T-helper 22 cell (primary cell): ENCODE results near the gene KCNJ4.
"Not testable (repeated sequence)": the region's sequence is repeated elsewhere in the genome, so short reads cannot be mapped to it uniquely, and the experiment has no call there.

Experiments used
- DNase-seq: peaks from one replicate; pipeline ENCODE4 v3.0.0-alpha.2; 2020; ENCODE audit warnings: low read depth

The KCNJ4 gene

DNA sequence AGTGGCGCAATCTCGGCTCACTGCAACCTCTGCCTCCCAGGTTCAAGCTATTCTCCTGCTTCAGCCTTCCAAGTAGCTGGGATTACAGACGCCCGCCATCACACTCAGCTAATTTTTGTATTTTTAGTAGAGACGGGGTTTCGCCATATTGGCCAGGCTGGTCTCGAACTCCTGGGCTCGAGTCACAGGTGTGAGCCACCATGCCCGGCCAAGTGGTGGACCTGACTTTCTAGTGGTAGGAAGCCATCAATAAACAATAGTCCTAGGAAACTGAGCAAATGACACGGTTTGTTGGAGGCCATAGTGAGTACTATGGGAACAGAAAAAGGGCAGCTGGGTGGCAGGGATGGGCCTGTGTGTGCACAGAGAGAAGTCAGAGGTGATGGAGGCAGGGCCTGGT is 15.2 kb upstream of the KCNJ4 start:
- not testable (repeated sequence) for DNase-seq

DNA sequence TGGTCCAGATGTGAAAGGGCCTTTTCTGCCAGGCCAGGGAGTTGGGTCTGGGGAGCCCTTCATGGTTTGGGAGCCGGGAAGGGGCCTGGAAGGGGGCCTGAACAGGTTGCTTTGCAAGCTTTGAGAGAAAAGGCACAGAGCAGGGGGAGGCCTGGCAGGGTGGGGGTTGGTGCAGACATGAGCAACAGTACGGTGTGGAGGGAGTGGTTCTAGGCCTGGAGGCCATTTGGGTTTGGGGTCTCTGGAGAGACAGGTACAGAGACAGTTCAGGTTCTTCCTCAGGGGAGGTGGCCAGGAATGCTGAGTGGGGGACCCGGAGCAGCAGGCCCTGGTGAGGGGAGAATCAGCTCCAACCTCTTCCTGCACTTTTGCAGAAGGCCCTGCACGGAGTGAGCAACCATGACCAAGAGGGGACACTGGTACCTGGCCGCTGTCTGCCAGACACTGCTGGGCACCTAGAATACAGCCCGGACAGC is 14.3 kb upstream of the KCNJ4 start:
- no peak for DNase-seq

DNA sequence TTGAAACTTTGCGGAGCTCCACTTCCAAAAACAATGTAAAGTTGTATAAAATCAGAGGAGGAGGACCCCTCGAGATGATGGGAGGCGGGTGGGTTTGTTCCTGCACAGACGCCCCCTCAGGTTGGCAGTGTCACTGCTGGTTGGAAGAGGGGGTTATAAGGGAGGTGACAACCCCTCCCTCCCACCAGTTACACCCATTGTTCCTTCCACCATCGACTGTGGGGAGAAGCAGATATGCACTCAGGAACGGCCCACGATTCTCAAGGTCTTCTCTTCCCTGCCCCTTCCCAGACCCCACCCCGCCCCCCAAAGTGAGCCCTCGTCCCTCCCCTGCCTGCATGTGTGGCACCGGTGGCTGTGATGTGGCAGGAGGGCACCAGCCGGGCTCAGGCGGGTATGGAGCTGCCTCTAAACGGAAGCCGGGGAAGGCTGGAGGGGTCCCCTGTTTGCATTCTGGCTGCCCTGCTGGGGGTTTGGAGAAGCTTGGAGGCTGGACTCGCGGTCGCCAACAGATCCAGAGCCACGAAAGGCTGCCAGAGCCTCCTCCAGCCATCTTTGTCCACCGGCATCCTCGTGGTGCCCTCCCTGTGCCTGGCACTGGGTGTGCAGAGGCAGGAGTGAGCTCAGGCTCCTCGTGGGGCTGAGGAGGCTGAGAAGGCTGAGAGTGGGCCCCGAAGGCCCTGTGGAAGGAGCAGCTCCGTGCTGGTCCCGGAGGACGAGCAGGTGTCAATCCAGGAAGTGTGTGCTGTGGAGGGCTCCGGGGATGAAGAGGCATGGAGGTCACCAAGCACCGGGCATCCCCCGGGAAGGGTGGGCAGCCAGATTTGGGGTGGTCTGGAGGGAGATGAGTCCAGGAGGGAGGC is 13.7 kb upstream of the KCNJ4 start:
- DNase-seq, result no peak

DNA sequence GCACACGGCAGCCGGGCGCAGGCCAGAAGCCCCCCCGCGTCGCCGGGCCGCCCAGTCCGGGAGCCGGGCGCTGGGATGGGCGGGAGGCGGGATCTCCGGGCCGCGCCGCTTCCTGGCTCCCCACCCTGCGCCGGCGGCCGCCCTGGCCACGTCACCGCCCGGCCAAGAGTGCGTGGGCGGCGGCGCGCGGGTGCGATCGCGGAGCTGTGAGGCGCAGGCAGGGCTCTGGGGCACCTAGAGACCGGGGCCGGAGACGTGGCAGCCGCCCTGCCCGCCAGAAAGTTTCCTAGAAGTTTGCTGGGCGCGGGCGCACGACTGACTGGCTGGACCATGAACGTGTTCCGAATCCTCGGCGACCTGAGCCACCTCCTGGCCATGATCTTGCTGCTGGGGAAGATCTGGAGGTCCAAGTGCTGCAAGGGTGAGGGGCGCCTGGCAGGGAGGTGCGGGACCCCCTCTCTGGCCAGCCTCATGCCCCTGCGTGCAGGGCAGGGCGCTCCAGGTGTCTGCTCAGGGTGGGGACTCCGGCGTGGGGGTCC is 13.0 kb upstream of the KCNJ4 start, which contains the start of gene KDELR3:
Gene KDELR3, plus strand, starts transcription at position 193 of the 539 bp plus-strand sequence. Its CDS starts 138 bp downstream, at position 331.
- no peak for DNase-seq

DNA sequence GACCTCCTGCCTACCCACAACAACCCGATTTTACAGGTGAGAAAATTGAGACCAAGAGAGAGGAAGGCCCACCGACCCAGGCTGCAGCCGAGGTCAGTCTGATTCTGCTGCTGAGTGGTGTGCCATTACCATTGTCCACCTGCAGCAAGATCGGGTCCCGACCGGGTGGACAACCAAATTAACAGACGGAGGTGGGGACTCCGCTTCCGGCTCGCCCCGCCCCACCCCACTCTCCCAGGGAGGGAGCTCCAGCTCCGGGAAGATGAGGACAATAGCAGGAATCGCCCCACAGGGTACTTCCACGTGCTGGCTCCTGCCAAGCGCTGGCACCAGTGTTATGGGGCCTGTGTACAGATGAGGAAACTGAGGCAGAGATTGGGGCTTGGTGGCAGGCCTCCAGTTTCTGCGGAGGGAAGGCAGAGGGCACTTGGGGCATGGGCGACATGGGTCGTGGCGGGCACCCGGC is 12.5 kb upstream of the KCNJ4 start:
- no peak for DNase-seq

DNA sequence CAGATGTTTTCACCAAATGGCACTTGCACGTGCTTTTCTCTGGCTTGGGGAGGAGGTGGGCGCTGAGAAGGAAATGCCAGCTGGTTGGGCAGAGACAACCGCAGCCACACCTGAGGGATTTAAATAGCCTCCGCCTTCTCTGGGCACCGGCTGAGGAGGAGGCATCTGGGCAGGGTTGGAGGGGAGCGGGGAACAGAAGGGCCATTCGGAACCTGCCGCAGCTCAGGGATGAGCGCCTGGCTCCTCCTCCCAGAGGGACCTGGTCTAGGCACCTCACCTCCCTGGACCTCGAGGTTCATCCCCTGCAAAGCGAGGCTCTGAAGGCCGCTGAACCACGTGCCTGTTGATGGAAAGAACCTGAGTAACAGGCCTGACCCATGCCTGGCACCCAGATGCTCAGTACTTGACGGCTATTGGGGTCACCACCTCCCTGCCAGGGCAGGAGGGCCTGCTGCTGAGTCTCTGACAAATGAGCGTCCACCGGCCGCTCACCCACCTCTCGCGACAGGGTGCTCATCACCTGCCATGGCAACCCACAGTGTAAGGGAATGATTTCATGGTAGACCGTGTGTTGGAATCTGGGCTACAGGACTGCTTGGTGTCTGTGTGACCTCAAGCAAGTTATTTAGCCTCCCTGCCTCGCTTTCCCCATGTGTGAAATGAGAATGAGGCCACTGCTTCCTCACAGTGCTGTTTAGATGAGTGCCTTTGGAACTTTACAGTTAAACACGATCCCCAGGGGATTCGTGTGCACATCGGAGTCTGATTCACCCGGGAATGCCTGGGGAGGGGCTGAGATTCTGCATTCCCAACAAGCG is 10.9 kb upstream of the KCNJ4 start:
- DNase-seq, result no peak

DNA sequence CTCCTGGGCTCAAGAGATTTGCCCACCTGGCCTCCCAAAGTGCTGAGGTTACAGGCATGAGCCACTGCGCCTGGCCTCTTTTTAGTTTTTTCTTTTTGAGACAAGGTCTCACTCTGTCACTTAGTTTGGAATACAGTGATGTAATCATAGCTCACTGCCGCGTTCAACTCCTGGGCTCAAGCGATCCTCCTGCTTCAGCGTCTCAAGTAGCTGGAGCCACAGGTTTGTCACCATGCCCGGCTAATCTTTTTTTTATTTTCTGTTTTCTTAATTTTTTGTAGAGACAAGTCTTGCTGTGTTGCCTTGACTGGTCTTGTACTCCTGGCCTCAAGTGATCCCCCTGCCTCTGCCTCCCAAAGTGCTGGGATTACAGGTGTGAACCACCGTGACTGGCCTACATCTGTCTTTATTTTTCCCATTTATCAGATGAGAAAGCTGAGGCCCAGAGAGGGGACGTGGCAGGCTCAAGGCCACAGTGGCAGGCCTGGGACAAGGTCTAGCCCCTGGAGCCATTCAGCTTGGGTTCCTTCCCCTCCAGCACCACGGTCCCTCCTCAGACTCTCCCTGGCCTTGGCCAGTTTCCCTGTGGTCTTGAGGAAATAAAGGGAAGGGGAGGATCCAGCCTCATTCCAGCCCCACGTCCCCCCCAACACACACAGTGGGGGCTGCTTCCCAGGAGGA is 10.1 kb upstream of the KCNJ4 start:
- DNase-seq, result no peak

DNA sequence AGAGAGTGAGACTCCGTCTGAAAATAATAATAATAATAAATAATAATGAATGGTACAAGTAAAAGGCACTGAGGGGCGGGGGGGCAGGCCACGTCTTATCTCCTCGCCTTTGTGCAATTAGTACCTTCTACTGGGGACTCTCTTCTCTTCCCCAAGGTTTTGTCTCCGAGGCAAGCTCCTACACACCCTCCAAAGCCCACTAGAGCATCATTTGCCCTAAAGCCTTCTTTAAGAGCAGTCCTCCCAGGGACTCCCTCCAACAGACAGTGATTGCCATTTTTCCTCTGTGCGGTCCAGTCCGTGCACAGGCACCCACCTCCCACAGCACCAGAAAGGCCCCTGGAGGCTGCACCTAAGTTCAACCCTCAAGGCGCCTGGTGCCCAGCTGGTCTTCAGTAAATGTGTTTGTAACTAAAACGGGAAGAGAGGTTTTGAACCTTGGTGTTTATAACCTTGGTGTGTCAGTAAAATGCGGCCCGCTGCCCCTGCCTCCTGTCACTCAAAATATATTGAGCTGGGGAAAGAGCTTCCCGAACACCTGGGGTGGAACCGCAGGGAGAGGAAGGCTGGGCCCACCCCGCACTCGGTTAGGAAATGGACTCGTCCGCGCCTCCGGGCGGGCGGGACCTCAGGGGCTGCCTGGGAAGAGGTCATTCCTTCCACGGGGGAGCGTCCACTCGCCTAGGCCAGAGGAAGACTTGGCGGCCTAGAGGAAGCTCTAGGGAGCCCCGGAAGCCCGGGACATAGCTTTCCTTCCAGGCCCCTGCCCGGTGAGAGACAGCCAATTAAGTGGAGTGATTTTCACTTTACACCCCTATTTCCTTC is 8.2 kb upstream of the KCNJ4 start:
- no peak for DNase-seq

DNA sequence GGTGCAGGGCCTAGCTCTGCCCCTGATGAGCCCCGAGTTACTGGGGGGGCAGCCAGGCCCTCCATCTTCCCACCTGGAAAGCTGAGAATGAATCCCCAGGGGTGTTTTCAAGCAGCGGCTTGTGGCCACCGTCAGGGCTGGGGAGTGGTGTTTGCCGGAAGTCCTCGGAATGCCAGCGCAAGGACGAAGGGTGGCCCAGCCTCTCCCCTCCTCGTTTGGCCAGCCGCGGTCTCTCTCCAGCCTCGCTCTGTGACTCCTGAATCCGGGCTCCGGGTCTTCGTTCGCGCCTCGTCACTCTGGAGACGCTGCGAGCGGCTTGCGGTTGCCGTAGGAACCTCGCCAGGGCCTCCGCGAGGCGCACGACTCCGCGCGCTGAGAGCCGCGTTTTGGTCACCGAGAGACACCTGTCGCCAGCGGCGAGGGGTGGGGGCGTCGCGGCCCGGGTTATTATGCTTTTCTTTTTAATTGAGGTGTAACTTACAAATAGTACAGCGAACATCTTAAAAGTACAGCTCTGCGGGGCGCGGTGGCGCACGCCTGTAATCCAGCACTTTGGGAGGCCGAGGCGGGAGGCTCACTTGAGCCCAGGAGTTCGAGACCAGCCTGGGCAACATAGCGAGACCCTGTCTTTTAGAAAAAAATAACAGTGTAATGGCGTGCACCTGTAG is 6.5 kb upstream of the KCNJ4 start:
- DNase-seq, result no peak

DNA sequence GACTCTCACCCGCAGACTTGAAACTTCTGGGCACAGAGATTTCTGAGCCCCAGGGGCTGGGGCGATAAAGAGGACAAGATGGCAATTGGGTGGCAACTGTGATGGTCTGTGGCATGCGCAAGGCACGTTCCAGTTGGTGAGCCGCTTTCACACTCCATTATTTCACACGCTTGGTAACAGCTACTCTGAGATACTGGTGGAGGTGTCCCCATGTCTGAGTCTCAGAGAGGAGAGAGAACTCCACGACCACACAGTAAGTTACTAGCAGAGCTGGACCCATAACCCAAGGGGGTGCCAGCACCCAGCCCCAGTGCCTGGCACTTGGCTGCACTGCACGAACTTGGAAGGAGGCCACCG is 6.0 kb upstream of the KCNJ4 start:
- no peak for DNase-seq

DNA sequence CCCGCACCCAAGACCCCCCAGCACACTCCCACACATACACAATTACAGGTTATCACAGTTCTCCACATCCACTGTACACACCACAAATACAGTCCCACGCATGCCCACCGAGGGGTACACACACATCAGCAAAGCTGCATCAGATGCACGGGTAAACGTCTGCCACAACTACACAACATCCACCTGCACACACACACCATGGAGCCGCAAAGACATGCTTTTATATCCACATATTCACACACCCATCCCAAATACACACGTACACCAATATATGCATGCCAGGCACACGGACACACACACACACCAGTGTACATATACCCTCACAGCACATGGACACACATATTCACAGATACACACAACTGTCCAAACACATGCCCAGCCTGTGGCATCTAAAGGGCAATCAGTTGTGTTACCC is 5.4 kb upstream of the KCNJ4 start:
- DNase-seq, result no peak

DNA sequence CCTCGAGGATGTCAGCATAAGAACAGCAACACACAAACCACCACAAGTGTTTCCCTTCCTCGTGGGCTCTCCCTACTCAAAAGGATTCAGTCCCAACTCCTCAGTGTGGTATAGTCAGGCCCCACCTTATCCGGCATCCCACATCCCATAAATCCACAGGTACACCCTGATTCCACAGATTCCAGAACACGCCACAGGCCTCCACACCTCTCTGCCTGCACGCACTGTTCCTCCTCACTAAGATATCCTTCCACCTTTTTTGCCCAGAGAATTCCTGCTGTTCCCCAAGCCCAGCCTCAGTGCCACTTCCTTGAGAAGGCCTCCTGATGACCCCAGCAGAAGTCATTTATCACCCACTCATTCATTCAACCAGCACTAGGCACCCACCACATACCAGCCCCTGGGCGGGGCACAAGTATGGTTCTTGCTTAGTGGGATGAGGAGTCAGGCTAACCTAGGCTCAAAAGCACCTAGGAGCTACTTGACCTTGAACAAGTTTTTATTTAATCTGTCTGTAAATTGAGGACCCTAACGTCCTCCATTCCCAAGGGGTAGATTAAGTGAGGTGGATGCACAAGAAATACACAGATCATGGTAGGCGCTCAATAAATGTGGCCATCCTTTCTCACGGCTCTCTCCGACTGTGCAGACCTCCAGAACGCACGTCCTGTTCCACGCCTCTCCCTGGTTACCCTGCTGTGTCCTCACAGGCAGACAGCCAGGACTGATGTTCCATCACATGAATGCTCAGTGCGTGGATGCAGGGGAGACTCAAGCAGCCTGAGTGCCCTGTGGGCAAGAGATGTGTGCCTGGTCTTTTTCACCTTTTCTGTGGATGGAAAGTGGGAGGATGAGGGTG is 2.1 kb upstream of the KCNJ4 start:
- no peak for DNase-seq

DNA sequence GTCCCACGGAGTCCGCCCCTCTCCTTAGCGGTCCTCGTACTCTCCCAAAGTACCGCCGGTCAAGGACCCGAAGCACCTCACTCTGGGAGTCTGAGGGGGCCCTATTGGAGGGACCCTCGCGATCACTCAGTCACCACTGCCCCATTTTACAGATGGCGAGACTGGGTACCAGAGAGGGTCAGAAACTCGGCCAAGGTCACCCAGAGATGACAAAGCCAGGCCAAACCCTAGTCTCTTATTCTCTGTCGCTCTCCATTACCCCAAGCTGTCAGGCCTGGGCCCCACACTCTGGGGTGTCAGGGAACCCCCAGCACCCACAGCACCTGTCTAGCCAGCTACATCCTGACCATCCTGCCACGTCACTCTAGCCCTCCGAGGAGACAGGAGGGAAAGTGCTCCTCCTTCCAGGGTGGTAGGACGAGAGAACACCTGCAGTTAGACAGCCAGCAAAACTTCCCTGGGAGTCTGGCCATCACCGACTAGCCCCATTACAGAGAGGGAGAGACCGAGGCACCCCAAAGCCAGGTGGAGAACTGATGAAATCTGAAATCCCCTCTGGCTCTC is 1.4 kb upstream of the KCNJ4 start:
- no peak for DNase-seq

DNA sequence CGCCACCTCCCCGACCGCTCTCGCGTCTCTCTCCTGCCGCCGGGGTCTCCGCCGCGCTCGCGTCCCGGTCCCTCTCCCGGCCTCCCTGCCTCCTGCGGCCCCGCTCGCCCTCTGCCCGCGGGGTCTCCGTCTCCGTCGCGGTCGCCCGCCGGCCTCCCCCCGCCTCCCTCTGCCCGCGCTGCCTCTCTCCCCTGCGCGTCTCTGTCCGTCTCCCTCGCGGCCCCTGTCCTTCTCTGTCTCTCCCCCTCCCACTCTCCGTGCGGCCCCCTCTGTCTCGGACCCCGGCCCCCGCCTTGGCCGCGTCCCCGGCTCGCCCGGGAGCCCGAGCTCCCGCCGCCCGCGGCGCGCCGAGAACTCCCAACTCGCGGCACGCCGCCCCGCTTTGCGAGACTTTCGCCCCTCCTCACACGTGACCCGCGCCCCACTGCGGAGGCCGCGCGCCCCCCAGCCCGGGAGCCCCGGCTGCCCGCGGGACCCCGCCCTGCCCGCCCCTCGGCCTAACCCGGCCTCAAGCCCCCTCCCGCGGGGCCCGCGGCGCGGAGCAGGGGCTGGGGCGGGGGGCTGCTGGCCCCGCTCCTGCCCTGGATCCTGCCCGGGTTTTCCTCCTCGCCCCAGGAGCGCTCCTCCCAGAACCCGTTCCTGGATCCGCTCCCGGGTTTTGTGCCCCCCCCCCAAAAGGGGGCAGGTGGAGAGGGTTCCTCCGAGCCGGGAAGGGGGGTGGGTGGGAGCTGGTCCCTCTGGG is 702 bp upstream of the KCNJ4 start:
- DNase-seq, result no peak

DNA sequence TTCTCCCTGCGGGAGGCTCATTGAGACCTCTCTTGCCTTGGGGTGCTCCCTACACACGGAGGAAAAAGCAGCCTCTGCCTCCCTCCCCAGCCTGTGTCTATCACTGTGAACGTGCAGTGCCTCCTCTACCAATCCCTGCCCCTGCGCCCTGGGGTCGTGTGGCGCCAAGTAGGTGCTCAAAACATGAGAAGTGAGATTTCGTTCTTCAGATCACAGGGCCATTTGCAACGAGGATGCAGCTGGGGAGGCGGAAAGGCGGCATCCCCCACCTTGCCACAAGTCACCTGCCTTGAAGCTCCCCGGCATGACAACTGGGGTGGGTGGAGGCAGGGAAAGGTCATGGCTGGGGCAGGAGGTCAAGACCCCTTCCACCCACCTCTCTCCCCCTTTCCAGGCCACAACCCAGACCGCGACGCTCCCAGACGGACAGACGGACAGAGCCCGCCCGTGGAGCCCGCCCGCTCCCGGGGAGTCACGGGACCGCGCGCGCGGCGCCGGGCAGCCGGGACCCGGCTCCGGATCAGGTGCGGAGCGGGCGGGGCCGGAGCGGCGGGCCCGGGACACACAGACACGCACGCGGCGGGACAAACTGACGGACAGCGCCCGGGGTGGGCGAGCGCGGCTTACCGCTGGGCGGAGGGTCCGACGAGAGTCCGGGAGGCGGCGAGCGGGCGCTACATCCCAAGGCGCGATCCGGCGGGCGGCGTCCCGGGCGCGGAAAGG is 485 bp downstream of the KCNJ4 start:
- DNase-seq, result no peak

DNA sequence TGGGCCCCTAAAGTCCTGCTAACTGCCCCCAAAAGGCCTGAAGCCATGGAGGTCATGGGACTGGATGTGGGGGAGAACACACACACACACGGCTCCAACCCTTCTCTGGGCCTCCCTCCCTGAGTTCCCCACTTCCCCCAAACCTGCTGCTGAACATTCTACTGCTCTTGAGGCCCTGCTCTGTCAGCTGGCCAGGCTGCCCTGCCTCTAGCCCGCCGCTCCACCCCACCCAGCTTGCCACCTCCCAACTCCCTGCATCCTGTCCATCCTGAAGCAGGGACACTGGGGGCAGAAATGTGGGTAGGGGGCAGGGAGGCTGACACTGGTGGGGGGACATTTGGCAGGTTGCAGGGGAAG is 1.0 kb downstream of the KCNJ4 start:
- no peak for DNase-seq

DNA sequence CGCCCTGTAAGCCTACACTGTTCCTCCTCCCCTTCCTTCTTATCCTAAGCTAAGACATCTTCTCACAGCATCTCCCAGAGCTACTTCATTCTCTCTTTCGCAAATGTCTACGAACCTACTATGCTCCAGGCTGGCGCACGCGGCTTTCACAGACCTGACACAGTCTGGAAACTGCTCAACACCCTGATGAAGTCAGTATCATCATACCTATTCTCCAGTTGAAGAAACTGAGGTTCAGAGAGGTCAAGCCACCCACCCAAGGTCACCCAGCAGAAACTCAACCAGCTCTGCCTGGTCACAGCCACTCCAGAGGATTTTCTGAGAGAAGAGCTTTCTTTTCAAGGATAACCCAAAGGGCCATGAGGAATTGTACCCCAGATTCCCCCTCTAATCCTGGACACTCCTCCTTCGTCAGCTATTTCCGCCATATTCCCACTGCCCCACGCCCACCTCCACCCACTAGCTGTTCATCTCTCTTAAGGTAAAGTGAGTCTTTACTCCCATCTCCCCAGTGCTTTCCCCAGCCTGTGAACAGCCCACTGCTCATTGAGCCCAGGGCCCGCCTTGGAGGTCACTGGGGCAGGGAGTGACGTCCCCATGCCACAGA is 1.8 kb downstream of the KCNJ4 start:
- no peak for DNase-seq
